Jurkat, Clone E6-1 (cell line): ENCODE data around the gene GLI3.

Source experiments
- DNase-seq: peaks from one replicate; pipeline ENCODE4 v3.0.0-alpha.2; 2011; ENCODE audit warnings: low read depth, low spot score
- H3K4me3 ChIP-seq: 2 replicates; pipeline ENCODE4 v1.5.1; 2011; ENCODE audit warnings: mild to moderate bottlenecking, low read length, control low read depth, moderate library complexity

The GLI3 gene

DNA sequence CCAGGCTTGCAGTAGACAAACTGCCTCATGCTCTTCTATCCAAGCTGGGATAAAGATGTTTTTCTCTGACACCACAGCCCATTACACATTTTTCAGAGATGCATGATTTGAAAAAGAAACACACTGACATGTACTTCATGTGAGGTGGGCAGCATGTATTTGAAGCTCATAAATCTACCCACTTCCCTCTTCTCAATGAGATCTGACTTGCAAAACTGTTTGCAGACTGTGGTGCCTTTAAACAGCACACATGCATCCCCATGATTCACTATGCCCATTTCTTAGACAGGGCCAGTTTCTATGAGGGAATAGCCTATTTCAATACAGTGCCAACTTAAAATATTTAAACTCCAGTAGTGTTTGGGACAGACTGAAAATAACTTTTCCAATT lies 109.8 kb downstream of the GLI3 start:
- H3K4me3 ChIP-seq: no peak overlapping the region
- no peak for DNase-seq

DNA sequence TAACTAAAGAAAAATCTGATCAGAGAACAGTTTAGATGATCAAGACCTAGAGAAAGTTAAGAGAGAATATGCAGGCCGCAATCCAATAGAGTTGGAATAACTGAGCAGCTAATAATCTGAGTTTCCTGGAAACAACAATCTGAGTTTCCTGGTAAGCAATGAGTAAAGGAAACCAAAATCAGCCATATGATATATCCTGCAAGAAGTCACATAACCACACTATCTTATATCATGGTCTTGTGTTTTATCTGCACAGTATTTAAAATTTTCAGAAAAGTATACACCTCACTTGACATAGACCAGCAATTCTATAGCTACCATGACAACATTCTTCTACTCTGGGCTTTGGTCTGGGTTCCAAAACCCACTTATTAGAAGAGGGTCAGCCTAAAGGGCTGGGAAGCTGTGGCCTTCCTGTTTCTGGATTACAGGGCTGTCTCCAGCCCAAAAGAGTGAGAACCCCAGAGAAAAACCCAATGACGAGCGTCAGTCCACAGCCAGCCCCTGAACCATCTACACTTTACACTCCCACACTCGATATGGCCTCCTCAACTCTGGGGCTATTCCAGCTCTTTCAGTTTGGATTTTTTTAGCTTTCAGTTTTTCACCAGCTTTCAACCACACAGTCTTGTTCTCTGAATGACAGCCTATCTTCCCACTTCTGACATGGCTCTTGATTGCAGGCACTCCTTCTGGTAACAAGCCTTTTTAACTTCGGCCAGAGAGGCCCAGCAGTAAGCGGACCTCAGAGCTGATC lies 110.4 kb downstream of the GLI3 start:
- H3K4me3 ChIP-seq: no peak overlapping the region
- no peak for DNase-seq

DNA sequence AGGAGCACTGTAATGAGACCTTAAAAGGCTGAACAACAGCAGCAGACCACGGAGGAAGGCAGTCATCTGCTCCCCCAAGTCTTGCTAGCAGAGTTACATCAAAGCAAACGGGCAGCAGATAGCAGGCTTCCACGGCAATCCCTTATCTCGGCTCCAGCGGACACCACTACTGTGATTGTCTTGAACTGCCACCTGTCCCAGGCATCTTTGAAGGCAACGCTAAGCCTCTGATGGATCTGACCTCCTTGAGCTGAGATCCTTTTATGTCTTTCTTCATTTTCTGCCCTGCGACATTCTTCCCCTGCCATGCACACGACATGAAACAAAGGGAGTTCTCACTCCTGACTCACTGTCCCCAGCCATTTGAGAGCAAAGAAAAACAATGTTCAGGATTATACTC lies 111.7 kb downstream of the GLI3 start:
- no peak overlapping the region for H3K4me3 ChIP-seq
- DNase-seq: no peak

DNA sequence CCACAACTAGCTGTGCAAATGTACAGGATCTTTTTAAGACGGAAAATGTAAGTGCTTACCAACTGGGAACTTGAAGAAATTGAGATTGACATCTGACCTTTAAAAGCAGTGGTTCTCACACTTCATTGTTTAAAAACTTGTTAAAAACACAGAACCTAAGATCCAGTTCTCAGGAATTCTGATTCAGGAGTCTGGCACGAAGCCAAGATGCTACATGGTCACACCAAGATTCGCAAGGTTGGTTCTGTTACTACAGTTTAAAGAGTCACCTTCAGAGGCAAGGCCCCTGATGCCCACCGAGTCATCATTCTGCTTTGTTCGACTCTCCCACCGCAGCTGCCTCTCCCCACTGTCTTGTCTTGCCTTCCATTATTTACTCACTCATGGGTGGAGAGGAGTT lies 113.3 kb downstream of the GLI3 start:
- no peak for DNase-seq
- H3K4me3 ChIP-seq: no peak overlapping the region

DNA sequence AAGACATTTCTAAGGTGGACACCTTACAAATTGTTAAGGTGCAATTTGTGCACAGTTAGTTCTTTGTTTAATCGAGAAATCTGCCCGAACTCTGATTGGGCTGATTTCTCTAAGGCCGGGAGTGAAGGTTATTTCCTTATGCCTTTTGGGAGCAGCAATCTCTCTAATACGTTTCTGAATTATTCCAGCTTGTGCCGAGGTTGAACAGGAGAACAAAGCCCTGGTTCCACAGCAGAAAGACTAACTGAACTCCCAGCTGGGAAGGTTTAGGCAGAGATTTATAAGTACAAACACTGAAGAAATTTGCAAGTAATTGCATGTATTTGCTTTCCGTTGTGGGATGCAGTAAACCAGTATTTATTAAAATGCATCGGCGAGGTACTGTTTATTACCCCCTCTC lies 116.8 kb downstream of the GLI3 start:
- no peak overlapping the region for H3K4me3 ChIP-seq
- no peak for DNase-seq

DNA sequence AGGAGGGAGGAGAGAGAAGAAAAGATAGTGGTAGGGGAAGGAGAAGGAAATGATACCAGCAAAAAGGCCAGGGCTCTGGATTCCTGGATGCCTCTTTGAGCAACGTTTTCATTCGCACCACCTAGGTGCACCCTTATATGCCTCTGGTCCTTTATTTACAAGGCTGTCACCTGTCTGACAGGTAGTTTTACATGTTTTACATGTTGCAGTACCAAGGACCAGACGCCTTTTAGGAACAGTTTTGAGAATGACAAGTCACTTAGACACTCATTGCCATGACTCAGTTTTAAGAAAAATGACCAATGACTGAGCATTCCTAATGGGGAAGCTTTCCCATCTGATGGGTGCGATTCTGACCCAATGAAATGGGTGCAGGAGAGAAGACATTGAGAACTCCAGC lies 119.8 kb downstream of the GLI3 start:
- DNase-seq: no peak
- no peak overlapping the region for H3K4me3 ChIP-seq

DNA sequence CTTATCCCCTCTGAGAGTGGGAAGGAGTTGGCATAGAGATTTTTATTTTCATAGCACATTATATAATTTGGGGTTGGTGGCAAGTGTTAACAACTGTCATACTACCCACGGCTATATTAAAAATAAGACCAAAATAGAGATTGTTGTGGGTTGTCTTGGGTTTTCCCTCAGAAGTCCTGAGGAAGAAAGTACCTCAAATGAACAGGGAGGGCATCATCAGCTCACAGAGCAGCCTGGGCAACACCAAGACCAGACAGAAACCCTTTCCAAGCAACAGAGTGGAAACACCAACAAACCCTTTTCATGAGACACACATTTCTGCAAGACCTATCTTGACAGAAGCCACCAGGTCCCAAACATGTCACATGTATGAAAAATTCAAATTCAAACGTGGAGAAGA lies 121.2 kb downstream of the GLI3 start:
- DNase-seq: no peak
- no peak overlapping the region for H3K4me3 ChIP-seq

DNA sequence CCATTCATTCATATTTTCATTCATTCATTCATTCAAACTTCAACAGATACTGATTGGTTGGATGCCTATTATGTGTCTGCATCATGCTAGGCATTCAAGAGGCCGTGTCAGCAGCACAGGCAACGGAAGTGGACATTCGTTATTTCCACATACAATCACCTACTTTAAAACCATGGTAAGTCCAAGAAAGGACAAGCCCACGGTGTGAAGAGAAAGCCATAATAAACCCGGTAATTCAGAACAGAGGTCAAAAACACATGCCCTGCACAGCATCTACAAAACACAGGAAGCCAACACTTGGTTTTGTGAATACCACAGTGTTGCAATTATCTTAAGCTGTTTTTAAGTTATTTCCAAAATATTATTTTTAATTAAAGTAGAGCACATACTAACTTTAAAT lies 126.7 kb downstream of the GLI3 start:
- no peak for DNase-seq
- H3K4me3 ChIP-seq: no peak overlapping the region

DNA sequence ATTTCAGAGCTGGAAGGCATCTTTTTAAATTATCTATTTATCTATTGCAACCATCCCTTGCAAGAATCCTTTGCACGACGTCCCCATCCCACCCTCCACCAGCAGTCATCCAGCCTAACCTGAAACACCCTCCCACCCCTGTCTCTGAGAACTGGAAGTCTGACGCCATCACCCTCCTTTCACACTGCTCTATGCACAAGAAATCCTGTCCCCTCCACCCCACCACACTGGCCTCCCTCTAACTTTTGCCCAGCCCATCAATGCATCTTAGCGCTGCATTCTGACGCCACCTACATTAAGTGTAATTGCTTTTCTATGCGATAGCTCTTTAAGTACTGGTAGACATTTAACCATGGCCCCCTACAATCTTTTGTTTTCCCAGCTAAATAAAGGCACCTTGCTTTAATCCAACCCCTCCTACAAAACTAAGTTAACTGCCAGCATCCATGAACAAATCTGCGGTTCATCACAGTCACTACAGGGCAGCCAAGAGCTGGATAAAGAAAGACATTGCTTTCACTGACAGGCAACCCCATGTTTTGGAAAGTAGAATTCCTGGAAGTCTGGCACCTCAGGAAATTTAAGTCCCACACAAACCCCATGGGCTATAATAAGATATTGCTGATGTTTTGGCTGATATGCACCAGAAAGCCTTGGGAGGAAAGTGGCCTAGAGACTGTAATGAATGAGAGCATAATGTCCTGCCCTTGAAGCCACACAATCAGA lies 128.0 kb downstream of the GLI3 start:
- DNase-seq: no peak
- no peak overlapping the region for H3K4me3 ChIP-seq

DNA sequence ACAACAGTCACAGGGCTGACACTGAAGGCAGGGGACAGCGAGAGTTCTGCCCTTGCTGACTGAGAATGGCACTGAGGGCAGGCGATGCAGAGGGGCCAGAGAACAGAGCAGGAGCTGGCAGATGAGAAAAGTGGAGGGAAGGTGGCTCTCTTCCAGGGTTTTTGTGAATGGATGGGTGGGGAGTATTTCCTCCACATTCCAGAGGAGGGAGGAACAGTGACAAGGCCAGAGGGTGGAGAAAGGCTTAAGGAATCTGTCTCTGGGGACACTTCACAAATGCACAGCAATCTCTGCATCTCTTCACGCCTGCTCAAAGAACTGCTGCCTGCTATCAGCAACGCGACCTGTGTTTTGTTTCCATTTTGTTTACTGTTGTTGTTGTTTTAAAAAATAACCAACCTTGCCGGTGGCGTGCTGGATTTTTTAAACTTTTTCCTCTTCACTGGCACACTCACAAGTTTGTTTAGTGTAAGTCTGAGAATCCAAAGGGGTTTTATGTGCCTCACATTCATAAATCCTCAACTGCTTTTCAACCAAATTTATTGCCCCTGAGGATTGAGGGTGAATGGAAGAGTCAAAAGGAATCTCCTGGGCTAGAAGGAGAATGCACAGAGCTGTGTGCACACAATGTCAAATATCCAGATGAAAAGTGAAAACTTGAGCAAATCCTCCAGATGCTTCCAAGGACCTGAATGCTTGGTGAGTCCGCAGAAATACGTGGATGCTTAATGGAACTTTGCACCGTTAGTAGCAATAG lies 129.3 kb downstream of the GLI3 start:
- DNase-seq: no peak
- H3K4me3 ChIP-seq: no peak overlapping the region

DNA sequence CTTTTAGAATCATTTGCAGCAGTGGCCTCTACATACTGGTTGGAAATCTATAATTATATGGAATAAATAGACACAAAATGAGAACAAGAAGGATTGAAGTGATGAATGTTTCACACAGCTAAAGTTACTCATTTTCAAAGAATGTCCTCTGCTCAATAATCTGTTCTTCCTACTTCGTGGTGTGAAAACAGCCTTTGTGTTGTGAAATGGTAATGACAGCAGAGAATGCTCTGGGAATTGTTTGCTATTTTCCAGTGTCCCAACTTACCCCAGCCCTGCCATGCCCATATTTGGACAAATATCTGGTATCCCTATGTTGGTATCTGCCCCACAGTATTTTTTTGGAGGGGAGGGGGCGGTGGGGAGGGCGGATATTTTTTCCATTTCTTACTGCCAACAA lies 130.4 kb downstream of the GLI3 start:
- DNase-seq: no peak
- H3K4me3 ChIP-seq: no peak overlapping the region

DNA sequence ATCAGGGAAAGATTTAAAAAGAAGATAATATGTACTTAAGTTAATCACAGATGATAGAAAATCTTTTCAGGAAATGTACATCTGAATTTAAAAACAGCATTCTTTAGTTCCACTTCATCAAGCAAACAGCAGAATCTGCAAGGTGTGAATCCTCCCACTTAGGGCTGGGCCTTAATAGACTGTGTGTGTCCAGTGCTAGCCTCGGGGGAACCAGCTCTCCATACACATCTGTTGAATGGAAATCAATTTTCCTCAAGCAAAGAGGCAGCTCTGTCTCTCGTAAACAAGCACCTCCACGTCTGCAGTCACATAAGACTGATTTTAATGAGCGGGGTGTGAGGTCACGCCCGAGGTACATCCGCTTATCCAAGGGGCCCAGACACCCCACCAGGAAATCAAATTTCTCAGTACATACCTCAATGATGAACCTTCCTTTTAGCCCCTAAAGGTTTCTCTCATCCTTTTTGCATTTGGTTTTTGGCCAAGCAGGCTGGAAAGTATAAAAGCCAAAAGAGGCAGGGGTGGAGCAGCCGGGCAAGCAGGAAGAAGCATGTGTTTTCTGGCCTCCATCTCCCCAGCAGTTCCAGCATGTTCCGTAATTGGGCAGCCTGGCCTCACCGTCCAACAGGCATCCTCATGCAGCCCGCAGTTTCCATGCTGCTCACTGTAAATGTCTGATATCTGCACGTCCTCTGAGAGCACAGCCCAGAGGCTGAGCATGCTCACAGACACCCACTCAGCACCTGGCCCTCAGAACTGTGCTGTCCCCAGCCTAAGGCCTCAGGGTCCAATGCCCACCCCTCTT lies 131.3 kb downstream of the GLI3 start:
- H3K4me3 ChIP-seq: no peak overlapping the region
- DNase-seq: no peak

DNA sequence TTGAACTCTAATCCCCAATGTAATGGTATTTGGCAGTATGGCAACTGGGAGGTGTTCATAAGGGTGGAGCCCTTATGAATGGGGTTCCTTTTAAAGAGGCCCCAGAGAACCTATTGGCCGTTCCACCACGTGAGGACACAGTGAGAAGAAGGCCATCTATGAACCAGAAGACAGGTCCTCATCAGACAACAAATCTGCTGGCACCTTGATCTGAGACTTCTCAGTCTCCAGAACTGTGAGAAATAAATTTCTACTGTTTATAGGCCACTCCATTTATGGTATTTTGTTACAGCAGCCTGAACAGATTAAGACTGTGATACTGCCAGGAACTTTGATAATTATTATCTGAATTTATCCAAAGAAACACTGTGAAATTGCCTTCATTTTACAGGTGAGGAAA lies 132.3 kb downstream of the GLI3 start:
- DNase-seq: no peak
- H3K4me3 ChIP-seq: no peak overlapping the region

DNA sequence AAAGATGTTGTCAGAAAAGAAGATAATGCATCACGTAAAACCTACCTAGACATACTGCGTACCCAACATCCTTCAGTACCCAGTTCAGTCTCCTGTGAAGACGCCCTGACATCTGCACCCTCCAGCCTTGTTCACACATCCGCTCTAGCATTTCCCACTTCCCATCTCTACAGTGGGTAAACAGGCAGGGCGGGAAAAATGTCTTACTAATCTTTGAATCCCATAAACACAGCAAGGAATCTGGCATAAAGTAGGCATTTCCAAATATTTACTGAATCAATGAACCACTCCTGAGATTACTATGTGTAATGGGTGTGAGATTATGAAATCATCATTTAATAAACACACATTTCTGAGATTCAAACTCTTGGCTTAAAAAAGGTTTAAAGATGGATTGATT lies 132.8 kb downstream of the GLI3 start:
- H3K4me3 ChIP-seq: no peak overlapping the region
- no peak for DNase-seq

DNA sequence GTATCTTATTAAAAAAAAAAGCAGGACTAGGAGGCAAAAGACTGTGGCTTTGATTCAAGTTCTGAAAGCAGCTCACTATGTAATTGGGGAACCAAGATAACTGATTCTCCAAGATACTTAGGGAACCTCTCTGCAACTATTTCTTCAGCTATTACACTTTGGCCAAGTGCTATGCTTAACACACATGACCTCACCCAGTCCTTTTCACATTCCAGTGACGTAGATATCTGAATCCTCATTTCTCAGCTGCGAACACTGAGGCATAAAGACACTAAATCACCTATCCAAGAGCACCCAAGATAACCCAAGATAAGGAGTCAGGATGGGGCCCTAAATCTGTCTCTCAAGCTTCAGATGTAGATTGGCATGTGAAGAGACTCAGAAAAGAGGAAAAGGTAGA lies 133.6 kb downstream of the GLI3 start:
- no peak overlapping the region for H3K4me3 ChIP-seq
- DNase-seq: no peak

DNA sequence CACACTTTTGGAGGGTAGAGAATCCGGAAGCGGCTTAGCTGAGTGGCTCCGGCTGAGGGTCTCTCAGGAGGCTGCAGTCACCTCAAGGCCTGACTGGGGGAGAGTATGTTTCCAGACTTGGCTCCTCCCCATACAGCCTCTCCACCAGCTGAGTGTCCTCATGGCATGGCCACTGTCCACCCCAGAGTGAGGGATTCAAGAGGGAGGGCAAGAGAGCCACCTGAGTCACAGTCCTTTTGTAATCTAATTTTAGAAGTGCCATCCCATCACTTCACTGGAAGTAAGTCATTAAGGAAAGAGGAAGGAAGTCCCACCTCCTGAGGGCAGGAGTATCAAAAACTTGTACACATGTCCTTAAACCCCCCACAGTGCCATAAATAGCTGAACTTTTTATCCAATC lies 134.0 kb downstream of the GLI3 start:
- no peak for DNase-seq
- no peak overlapping the region for H3K4me3 ChIP-seq

DNA sequence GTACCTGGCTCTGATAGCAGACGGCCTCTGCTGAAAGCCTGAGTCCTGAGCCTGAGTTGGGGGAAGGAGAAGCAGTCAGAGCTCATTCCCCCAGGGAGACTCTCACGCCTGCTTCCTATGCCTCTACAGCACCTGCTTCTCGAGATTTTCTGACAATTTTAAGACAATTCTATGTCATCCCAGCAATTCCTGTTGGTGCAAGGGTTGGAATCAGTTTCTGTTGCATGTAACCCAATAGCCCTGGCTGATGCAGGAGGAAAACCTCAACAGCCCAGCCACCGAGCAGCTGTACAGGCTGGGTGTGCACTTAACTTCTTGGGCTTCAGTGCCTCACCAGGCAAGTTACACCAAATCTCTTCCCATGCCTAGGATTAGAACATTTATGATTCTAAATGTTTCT lies 134.7 kb downstream of the GLI3 start:
- H3K4me3 ChIP-seq: no peak overlapping the region
- no peak for DNase-seq

DNA sequence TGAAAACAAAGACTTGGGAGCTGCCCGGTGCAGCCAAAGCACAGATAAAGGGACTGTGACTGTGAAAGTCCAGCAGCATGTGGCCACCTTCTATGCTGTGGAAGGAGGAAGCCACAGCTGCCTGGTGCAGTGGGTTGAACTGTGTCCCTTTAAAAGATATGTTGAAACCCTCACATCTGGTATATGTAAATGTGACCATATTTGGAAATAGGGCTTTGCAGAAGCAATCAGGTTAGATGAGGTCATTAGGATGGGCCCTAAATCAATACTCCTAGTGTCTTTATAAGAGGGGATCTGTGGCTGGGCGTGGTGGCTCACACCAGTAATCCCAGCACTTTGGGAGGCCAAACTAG lies 136.9 kb downstream of the GLI3 start:
- no peak for DNase-seq
- no peak overlapping the region for H3K4me3 ChIP-seq

DNA sequence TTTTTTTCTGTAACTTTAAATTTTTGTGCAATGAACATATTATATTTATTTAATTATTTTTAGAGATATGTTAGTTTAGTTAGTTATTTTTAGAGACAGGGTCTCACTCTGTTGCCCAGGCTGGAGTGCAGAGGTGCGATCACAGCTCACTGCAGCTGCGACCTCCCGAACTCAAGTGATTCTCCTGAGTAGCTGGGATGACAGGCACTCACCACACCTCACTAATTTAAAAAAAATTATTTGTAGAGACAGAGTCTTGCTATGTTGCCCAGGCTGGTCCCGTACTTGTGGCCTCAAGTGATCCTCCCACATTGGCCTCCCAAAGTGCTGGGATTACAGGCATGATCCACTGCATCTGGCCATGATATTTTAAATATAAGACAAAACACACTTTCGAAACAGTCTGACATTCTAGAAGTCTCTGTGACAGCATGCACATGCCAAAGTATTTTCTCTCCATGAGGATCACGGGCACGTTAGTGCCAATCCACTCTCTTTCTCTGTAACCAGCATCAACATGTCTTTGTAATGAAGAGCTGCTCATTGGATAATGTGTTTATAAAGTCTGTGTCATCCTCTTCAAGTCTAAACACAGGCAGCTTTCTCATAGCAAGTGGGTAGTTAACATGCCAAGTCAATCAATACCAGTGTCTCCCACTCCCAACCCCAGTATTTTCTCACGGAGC lies 137.4 kb downstream of the GLI3 start:
- DNase-seq: no peak
- H3K4me3 ChIP-seq: no peak overlapping the region
